NCI-H2107 treated with DMSO at 0.1 percent for 48 hours (cell line): ENCODE results near the gene SNN.

Experiments
- DNase-seq: peaks from one replicate; lab custom pipeline; 2025; ENCODE audit not compliant: unreplicated experiment; lab: John Stamatoyannopoulos, UW

SNN gene

DNA sequence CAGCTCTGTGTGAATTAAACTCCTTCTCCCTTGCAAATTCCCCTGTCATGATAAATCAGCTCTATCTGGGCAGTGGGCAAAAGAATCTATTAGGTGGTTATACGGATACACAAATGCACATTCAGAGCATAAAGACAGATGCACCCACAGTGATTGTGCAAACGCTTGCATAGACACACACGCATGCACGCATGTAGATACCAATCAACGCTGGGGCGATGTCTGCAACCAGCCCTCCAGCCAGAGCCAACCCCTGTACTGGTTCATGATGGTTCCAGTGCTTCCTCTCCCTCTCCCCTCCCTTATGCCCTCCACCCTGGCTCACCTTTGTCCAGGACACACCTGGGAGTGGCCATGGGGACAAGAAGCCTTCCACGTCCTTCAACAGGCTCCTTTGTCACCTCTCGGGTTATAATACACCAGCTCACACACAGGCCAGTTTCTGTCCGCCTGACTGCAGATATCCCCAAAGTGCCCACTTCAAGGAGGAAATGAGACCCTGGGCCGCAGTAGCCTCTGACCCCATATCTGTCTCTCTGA, 33.1 kb upstream of the SNN start:
- DNase-seq, result no peak

DNA sequence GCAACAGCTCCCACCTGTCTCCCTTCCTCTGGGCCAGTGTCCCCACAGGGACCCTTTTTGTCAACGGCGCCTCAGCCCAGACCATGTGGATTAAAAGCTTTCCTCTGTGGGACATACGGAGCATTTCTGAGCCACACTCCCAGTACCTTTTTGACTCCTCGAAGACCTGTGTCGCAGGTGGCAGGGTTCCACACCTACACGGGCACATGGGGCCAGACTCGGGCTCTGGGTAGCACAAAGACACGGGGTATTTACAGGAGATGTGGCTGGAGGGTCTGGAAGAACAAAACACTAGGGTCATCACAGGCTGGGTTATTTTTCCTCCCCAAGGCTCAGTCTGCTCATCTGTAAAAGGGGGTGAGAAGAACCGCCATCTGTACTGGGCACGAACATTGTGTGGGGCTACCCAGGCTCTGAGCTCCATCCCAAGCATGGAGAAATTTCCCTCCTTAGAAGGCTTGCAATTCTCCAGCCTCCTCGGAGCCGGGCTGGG, 32.5 kb upstream of the SNN start:
- no peak for DNase-seq

DNA sequence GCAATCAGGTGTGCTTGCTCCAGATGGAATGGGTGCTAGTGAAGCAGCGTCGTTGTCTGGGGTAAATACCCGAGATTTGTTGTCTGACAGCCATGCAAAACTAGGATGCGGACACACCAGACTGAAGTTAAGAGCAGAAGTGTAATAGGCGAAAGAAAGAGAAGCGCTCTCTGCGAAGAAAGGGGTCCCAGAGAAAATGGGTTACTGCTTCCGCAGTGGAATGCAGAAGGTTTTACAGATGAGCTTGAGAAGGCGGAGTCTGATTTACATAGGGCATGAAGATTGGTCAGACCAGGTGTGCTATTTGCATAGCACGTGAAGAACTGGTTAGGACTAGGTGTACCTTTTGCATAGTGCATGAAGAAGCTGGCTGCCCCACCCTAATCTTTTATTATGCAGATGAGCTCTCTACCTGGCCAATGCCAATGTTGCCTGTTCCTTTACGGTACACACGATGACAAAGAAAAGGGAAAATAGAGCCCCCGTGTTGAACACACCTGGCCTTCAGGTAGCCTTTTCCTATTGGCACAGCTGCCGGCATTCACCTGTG, 32.0 kb upstream of the SNN start:
- no peak for DNase-seq

DNA sequence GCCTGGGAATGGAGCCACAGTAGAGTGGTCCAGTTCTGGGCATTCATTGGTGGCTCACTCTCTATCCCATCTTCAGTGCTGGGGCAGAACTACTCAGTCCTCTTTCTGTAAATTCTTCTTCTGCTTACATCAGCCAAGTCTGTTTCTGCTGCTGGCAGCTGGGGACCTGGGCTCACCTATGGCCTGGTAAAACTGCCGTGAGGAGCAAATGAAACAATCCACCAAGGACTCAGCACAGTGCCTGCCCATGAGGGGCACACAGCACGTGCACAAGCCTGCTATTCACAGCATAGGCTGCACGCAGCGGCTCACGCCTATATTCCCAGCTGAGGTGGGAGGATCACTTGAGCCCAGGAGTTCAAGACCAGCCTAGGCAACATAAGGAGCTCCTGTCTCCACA, 30.9 kb upstream of the SNN start:
- DNase-seq, result no peak

DNA sequence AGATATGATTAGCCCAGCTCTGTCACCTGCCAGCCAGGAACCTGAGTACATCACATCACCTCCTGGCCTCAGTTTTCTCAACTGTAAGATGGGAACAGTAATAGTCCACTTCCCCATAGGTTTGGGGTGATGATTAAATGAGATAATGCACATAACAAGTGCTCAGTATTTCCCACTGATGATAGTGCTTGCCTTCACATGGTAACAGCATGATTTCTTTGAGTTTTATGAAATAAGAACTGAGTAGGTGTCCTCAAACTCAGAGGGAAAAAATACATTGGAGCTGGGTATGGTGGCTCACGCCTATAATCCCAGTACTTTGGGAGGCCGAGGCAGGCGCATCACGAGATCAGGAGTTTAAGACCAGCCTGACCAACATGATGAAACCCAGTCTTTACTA, 30.1 kb upstream of the SNN start:
- peak; percentile 4 for DNase-seq

DNA sequence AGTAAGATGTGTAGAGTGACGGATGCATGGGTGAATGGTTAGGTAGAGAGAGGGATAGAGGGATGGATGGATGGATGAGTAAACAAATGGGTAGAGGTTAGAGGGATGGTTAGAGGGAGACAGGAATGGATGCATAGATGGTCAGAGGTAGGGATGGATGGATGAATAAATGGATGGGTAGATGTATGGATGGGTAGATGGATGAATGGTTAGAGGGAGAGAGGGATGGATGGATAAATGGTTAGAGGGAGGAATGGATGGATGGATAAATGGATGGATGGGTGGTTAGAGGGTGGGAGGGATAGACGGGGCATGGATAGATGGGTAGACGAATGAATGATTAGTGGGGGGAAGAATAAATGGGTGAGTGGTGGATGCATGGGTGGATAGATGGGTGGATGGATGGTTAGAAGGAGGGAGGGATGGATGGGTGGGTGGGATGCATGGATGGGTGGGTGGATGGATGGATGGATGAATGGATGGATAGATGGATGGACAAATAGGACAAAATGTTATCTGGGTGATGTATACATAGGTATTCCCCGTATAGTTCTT, 29.2 kb upstream of the SNN start:
- no peak for DNase-seq

DNA sequence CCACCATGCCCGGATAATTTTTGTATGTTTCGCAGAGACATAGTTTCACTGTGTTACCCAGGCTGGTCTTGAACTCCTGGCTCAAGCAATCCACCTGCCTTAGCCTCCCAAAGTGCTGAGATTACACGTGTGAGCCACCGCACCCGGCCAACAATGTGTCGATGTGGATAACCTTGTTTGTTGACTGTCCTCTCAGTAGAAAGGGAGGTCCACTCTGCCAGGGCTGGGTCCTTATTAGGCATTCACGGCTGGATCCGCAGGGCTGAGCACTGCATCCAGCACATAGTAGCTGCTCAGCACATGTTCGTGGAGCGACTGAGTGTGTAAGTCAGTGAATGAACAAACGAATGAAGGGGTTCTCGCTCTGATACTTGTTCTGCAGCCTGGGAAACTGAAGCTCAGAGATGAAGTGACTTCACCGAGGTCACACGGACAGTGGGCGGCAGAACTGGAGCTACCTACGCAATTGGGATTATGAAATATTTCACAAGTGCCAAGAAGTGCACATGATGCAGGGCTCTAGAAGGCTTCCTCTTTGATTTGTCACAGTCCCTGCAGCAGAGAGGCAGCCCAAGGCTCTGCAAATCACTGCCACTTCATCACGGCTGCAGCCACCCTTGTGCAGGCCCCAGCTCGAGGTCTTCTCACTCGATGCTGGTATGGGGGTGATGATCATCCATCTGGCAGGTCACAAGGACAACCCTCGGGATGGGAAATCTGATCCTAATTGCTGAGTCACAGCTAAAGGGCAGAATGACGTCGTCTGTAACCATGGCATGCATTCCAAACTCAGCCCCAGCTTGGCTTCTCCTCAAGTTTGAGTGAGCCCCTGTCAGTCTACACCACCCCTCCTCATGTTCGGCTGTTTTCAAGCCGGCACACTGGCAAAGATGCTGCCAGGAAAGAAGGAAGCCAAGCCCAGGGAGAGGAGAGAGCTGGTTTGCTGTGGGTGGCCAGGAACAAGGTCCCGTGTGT, 28.0 kb upstream of the SNN start:
- DNase-seq, result peak; percentile 78

DNA sequence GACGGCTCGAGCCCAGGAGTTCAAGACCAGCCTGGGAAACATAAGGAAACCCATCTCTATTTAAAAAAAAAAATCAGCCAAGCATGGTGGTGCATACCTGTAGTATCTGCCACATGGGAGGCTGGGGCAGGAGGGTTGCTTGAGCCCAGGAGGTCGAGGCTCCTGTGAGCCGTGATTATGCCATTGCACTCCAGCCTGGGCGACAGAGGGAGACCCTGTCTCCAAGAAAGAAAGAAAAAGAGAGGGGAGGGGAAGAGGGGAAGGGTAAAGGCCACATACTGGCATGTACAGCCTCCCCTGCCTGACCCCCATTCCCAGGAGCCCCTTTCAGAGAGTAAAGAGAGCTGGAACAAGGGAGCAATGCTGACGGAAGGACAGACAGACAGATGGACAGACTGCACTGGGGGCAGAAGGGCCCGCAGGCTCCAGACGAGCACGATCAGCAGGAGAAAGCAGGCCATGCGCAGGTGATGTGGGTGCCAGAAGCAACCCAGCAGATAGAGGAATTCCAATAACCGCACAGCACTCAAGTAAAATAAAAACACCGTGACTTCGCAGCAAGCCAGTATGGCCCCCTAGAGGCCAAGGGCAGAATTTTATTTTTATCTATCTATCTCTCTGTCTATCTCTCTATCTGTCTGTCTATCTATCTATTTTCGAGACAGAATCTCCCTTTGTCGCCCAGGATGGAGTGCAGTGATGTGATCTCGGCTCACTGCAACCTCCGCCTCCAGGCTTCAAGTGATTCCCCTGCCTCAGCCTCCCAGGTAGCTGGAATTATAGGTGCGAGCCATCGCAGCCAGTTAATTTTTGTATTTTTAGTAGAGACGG, 27.1 kb upstream of the SNN start:
- DNase-seq, result peak; percentile 83

DNA sequence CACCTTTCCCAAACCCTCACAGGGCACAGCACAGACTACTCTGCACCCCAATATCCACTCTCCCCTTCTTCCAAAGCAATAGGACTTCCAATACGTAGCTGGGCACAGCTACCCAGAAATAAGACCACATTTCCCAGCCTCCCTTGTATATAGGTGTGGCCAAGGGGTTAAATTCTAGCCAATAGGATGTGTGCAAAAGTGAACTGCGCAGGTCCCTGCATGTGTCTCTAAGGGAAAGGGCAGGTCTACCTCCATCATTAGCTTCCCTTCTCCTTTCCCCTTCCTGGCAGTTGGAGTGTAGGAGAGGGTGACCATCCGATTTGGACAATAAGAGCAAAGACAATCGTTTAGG, 25.5 kb upstream of the SNN start:
- DNase-seq, result no peak

DNA sequence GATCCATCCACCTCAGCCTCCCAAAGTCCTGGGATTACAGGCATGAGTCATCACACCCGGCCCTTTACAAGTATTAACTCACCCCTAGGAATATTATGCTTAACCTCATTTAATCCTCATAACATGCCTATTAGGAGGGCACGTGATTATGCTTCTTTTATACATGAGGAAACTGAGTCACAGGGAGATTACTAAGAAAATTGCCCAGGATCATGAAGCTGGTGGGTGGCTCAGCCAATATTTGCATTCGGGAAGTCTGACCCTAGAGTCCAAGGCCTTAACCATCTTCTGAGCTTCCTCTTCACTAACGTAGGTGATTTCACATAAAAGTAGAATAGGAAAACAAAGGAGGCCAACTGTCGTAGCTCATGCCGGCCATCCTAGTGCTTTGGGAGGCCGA, 19.0 kb upstream of the SNN start:
- no peak for DNase-seq

DNA sequence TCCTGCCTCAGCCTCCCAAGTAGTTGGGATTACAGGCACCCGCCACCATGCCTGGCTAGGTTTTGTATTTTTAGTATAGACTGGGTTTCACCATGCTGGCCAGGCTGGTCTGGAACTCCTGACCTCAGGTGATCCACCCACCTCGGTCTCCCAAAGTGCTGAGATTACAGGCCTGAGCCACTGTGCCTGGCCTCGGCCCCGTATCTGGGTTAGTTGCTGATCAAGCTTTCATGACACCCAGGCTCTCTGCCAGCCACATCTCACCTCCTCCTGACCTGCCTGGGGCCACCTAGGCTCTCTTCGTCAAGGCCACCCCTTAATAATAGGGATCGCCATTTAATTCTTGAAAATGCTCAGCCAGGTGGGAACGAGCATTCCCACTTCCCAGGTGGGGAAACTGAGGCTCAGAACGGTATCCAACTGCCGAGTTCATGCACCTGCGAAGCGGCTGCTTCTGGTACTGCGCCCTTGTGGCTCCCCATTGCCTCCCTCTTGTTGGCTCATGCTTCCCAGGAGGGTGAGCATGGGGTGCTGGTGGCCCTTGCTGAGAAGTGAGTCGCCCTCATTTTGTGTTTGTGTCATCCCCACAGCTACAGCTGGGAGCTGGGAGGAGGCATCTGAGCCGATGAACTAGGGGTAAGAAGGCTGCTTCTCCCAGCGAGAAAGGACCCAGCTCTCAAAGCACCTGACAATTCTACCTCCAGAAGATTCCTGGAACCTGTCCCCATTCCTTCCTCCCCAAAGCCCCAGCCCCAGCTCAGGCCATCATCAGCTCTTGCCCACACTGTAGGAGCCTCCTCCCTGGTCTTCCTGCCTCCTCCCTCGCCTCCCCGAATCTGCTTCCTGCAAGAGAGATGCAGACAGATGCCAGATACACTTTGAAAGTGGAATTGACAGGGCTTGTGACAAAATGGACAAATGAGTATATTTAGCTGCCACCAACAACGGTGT, 17.3 kb upstream of the SNN start:
- no peak for DNase-seq

DNA sequence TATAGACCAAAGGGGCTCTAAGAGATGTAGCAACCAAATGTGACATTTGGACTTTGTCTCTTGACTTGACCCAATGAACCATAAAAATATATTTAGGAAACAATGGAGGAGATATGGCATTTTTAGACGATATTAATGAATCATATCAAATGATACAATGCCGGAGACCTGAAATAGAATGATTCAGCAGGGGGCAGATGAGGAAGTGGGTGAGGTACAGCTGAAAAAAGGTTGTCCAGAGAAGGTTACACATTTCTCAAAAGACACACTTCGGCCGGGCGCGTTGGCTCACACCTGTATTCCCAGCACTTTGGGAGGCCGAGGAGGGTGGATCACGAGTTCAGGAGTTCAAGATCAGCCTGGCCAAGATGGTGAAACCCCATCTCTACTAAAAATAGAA, 16.5 kb upstream of the SNN start:
- no peak for DNase-seq

DNA sequence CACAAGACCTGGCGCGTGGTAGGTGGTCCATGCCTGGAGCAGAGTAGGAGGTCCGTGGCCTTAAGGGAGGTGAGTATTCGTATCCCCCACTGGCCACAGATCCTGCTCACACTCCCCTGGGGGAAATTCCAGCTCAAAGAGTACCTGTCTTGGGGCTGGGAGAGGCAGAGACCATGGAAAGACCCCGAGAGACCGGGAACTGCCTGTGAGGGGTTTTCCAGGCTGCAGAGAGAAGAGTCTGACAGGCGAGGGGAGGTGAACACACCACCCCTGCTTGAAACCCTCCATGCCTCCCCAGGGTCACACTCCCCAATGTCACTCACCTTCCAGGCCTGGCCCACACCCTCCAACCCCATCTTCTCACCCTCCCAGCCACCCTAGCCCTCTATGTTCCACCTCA, 12.6 kb upstream of the SNN start:
- no peak for DNase-seq

DNA sequence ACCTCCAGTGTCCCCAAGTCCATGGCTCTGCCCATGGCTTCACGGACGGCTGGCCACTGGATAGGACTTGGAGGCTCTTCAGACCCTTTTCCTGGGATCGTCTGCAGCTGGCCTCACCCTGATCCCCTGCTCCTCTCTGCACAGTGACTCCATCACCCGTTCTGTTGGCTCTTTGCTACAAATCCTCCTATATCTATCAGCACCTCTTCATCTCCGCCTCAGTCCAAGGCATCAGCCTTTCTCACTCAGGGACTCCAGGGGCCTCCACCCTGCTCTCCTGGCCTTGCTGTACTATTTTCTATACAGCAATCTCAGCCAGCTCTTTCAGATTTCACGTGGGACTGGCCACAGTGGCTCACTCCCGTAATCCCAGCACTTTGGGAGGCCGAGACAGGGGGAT, 10.7 kb upstream of the SNN start:
- no peak for DNase-seq

DNA sequence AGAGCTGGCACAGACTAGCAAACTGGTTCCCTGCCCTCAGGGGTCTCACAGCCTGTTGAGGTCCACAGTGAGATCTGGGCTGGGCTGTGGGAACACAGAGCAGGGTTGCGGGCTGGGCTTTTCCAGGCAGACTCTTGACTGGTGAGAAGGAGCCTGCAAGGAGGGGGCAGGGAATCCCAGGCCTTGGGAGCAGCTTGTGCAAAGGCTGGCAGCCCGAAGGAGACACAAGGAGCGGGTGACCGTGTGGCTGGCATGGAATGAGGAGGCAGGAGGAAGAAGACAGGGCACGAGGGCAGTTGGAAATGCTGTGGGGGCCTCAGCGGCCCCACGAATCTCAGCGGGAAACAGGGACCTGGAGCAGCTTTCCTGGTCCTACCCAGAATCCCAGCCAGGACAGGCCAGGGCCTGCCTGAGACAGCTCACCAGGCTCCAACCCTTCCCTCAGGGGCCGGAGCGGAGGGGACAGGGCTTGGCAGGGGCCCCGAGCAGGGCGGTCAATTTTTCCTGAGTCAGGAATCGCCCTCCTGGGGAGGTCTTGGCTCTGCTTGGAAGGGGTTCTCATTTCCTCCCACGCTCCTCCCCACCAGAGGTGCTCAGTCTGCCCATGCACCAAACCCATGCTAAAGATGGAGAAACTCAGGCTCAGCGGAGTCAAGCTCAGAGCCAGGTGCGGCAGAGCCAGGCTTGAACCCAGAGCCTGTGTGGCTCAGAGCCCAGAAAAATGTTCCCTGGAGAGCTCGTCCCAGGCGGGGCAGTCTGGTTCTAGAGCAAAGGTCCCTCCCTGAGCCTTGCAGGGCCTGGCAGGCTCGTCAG, 9.2 kb upstream of the SNN start:
- no peak for DNase-seq

DNA sequence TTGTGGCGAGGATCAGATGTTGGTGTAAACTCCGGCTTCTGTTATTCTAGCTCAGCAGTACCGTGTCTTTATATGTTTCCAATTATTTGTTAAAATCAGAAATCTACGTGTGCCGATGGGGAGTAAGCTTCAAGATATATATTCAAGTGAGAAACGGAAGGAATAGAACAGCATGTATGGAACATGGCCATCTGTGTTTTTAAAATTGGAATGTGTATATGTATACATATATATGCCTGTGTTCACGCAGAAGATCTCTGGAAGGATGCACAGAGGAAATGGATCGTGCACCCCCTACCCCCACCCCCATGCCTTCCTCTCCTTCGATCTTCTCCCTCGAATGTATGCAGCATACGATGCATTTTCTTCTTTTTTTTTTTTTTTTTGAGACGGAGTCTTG, 7.7 kb upstream of the SNN start:
- DNase-seq, result no peak

DNA sequence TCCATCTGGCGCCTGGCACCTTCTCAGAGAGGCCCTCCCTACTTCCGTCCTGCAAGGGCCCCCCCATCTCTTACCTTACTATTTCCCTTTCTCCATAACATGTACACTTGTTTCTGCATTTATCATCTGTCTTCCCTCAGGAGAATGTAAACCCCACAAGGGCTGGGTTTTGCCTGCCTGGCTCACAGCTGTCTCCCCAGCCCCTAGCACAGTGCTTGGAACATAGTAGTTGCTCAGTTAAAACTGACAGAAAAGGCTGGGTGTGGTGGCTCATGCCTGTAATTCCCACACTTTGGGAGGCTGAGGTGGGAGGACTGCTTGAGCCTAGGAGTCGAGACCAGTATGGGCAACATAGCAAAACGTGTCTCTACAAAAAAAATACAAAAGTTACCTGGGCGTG, 5.7 kb upstream of the SNN start:
- DNase-seq, result no peak

DNA sequence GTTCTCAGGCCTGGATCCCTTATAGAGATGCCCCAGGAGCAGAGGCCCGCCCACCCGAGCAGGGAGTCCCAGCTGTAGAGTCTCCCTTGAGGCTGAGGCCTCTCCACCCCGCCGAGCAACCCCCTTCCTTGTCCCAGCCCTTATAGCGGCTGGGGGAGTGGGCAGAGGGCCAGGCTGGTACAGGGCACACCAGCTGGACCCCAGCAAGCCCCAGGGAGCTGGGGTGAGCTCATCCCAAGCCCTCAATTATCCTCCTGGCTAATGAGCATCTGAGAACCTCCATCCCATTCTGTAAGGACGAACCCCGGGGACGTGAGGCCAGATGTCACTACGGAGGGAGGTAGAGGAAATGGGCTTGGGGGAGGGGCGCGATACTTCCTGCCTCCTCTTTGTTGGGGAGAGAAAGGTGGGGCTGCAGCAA, 3.2 kb upstream of the SNN start:
- DNase-seq, result no peak
